ENCODE data around the gene PSMB7. TPM values are rescaled to one million over a fixed set of nuclear protein-coding genes. Genes with fewer than 3 reads are reported as not detected.
A peak's percentile ranks its signal among the peaks of the same experiment; 100 is the strongest.

Gene PSMB7
- total and polyA plus RNA-seq, 2 of the 13 experiments (the other 11 are each of a cell fraction or from before 2014, with no cell fraction given), result 259 to 291 TPM

DNA sequence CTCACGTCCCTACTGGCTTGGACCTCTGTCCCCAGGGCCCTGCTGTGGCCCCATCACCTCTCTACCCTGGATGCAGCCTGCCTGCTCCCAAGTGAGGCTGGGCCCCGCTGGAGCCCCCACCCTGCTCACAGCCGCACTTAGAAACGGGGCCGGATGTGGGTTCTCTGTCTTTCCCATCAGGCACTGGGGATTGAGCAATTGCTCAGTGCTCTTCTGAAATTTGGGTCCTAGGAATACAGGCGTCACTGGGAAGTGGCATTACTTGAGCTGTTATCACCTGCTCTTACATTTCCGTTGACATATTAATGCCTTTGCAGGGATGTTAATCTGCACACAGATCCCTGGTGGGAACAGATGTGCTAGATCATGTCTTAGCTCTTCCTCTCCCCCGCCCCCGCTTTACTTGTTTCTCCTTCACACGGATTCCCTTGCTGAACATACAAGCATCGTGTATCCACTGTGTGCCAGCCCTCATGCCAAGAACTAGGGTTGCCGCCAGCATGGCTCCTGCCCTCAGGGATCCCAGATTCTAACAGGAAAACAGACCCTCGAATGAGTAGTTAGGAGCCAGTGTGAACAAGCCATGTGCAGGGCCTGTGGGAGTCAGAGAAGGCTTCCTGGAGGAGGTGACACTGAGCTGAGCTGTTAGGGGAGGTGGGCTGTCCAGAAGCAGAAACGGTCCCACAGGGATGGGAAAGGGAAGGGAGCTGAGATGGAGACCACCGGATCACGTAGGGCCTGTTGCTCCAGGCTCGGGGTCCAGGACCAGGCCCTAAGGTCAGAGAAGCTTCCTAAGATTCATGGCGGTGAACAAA is 92.4 kb downstream of the PSMB7 start:
- Histone ChIP-seq H3K79me2 (ENCODE audit: insufficient read depth, low read length) (no peaks in the 10 kb centered on the region), H3K4me2 (ENCODE audit: low read depth, low read length) (no peak overlapping the region), H2AFZ (ENCODE audit: low read length) (no peak overlapping the region), H3K27me3 (ENCODE audit: control insufficient read depth in 1 of 2, insufficient read depth in 2 of 2, low read length in 2 of 2) (no peaks in the 10 kb centered on the region), H3K9me3 (ENCODE audit: low read length) (no peaks in the 10 kb centered on the region), H3K9ac (ENCODE audit: insufficient read depth, low read depth, low read length) (no peak overlapping the region), H3K4me3 (replicated peaks in 1 of 3; ENCODE audit: insufficient read depth in 1 of 3, low read depth in 2 of 3, low read length in 3 of 3) (no peak overlapping the region), H3K4me1 (ENCODE audit: insufficient read depth, low read length) (no peaks in the 10 kb centered on the region), H4K20me1 (ENCODE audit: insufficient read depth, low read length) (peaks cover 5% of the 10 kb centered on the region; the same call in 1 of the 2 replicates), H3K36me3 (replicated peaks in 1 of 2; ENCODE audit: control insufficient read depth in 1 of 2, insufficient read depth in 2 of 2, low read length in 2 of 2) (peaks cover 44 to 63% of the 10 kb centered on the region in 2 experiments), H3K27ac (ENCODE audit: extremely low read length, insufficient read depth, low read length) (no peak overlapping the region)
- ATAC-seq (no peak), FAIRE-seq (no peak), DNase-seq (ENCODE audit: low spot score) (no peak)
- ChIA-PET POLR2A (no interaction called here), CTCF (ENCODE audit: low intra/inter-chr PET ratio, low total read pairs) (no interaction called here)
- TF ChIP-seq NR2C2 (CRISPR knock-in tag; IDR thresholded peaks at IDR 0.05; ENCODE audit: borderline replicate concordance) (no peak), POLR2A (IDR thresholded peaks at IDR 0.05; ENCODE audit: insufficient read depth in 1 of 2, low read depth in 2 of 2, low read length in 2 of 2) (0 out of 4 replicates have a peak, but pooled peaks of 1 of the 2 experiments have one; percentile 14), RBM22 (optimal IDR thresholded peaks at IDR 0.05; ENCODE audit: low read length) (peak; percentile 68)
- intact Hi-C loops (cut with micrococcal nuclease; ENCODE audit: unreplicated experiment), result no loop called here
- WGBS (ENCODE audit: low lambda C conversion rate), result 98% methylated on average over 16 of the region's 18 CpGs
- no TSS peak for BruUV-seq (replicated peaks)
- in situ Hi-C loops (cut with HindIII; ENCODE audit: extremely low pct_ligation_motif_present, low pct_unique_long_range_greater_than_20kb), result loop anchor here (5.0 kb wide), 1 partner anchor 196 kb away; no protein-coding TSS in a partner anchor

- POLR2A ChIA-PET, result no interaction called here
- no peak overlapping the region for H3K9ac ChIP-seq (ENCODE audit: insufficient read depth, low read depth, low read length)
- peaks cover 5% of the 10 kb centered on the region; the same call in 1 of the 2 replicates for H4K20me1 ChIP-seq (ENCODE audit: insufficient read depth, low read length)
- peaks cover 37 to 59% of the 10 kb centered on the region in 2 experiments for H3K36me3 ChIP-seq (replicated peaks in 1 of 2; ENCODE audit: control insufficient read depth in 1 of 2, insufficient read depth in 2 of 2, low read length in 2 of 2)
- H3K4me3 ChIP-seq (replicated peaks in 1 of 3; ENCODE audit: insufficient read depth in 1 of 3, low read depth in 2 of 3, low read length in 3 of 3), result no peak overlapping the region
- no CpG with 5 or more reads among the region's 4 CpGs for WGBS (ENCODE audit: low lambda C conversion rate)
- ATAC-seq (no peak), FAIRE-seq (no peak), DNase-seq (ENCODE audit: low spot score) (no peak)
- H2AFZ ChIP-seq (ENCODE audit: low read length), result no peak overlapping the region
- no peak overlapping the region for H3K4me2 ChIP-seq (ENCODE audit: low read depth, low read length)
- no peaks in the 10 kb centered on the region for H3K27me3 ChIP-seq (ENCODE audit: control insufficient read depth in 1 of 2, insufficient read depth in 2 of 2, low read length in 2 of 2)
- intact Hi-C loops (cut with micrococcal nuclease; ENCODE audit: unreplicated experiment), result no loop called here
- CTCF ChIA-PET (ENCODE audit: low intra/inter-chr PET ratio, low total read pairs), result no interaction called here
- no peaks in the 10 kb centered on the region for H3K79me2 ChIP-seq (ENCODE audit: insufficient read depth, low read length)
- BruUV-seq (replicated peaks), result no TSS peak
- H3K4me1 ChIP-seq (ENCODE audit: insufficient read depth, low read length), result no peaks in the 10 kb centered on the region
- no peaks in the 10 kb centered on the region for H3K9me3 ChIP-seq (ENCODE audit: low read length)
- no peak overlapping the region for H3K27ac ChIP-seq (ENCODE audit: extremely low read length, insufficient read depth, low read length)
- in situ Hi-C loops (cut with HindIII; ENCODE audit: extremely low pct_ligation_motif_present, low pct_unique_long_range_greater_than_20kb), result loop anchor here (5.0 kb wide), 1 partner anchor 195 kb away; no protein-coding TSS in a partner anchor
- no peak for TF ChIP-seq SOX6 (IDR thresholded peaks at IDR 0.05)
- TF ChIP-seq SOX6 (CRISPR knock-in tag; IDR thresholded peaks at IDR 0.05), result no peak
- TF ChIP-seq GABPB1 (CRISPR knock-in tag; IDR thresholded peaks at IDR 0.05), result no peak
- no peak for TF ChIP-seq ZNF460 (CRISPR knock-in tag; IDR thresholded peaks at IDR 0.05; ENCODE audit: borderline replicate concordance)
- TF ChIP-seq ZSCAN20 (CRISPR knock-in tag; IDR thresholded peaks at IDR 0.05; ENCODE audit: borderline replicate concordance), result no peak
- TF ChIP-seq, protein P1, sequence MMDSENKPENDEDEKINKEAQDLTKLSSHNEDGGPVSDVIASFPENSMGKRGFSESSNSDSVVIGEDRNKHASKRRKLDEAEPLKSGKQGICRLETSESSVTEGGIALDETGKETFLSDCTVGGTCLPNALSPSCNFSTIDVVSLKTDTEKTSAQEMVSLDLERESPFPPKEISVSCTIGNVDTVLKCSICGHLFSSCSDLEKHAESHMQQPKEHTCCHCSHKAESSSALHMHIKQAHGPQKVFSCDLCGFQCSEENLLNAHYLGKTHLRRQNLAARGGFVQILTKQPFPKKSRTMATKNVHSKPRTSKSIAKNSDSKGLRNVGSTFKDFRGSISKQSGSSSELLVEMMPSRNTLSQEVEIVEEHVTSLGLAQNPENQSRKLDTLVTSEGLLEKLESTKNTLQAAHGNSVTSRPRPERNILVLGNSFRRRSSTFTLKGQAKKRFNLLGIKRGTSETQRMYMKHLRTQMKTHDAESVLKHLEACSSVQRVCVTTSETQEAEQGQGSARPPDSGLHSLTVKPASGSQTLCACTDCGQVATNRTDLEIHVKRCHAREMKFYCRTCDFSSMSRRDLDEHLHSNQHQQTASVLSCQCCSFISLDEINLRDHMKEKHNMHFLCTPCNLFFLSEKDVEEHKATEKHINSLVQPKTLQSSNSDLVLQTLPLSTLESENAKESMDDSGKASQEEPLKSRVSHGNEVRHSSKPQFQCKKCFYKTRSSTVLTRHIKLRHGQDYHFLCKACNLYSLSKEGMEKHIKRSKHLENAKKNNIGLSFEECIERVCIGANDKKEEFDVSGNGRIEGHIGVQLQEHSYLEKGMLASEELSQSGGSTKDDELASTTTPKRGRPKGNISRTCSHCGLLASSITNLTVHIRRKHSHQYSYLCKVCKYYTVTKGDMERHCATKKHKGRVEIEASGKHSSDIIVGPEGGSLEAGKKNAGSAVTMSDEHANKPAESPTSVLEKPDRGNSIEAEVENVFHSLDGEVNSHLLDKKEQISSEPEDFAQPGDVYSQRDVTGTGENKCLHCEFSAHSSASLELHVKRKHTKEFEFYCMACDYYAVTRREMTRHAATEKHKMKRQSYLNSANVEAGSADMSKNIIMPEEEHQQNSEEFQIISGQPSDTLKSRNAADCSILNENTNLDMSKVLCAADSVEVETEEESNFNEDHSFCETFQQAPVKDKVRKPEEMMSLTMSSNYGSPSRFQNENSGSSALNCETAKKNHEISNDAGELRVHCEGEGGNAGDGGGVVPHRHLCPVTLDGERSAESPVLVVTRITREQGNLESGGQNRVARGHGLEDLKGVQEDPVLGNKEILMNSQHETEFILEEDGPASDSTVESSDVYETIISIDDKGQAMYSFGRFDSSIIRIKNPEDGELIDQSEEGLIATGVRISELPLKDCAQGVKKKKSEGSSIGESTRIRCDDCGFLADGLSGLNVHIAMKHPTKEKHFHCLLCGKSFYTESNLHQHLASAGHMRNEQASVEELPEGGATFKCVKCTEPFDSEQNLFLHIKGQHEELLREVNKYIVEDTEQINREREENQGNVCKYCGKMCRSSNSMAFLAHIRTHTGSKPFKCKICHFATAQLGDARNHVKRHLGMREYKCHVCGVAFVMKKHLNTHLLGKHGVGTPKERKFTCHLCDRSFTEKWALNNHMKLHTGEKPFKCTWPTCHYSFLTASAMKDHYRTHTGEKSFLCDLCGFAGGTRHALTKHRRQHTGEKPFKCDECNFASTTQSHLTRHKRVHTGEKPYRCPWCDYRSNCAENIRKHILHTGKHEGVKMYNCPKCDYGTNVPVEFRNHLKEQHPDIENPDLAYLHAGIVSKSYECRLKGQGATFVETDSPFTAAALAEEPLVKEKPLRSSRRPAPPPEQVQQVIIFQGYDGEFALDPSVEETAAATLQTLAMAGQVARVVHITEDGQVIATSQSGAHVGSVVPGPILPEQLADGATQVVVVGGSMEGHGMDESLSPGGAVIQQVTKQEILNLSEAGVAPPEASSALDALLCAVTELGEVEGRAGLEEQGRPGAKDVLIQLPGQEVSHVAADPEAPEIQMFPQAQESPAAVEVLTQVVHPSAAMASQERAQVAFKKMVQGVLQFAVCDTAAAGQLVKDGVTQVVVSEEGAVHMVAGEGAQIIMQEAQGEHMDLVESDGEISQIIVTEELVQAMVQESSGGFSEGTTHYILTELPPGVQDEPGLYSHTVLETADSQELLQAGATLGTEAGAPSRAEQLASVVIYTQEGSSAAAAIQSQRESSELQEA (CRISPR knock-in tag; IDR thresholded peaks at IDR 0.05; ENCODE audit: not compliant biosample characterization), result no peak
- TF ChIP-seq FOXJ3 (CRISPR knock-in tag; IDR thresholded peaks at IDR 0.05; ENCODE audit: borderline replicate concordance), result no peak
Observed at GRCh38 chr9:124321935-124322334, 93.3 kb downstream of the PSMB7 start.
